Thoracic aorta (tissue), 2 donors: ENCODE measurements around the gene SLC1A1. TPM values are rescaled to one million over a fixed set of nuclear protein-coding genes. Genes with fewer than 3 reads are reported as not detected.

Source experiments
- ATAC-seq: fragments of 150-250 bp; one replicate; pipeline ENCODE4 v1.8.0; 2017; ENCODE audit warnings: low read depth; ENCODE audit not compliant: insufficient number of reproducible peaks, low FRiP score
- DNase-seq: peaks from one replicate; pipeline ENCODE4 v3.0.0-alpha.2; 2020; ENCODE audit warnings: low spot score
- H3K27ac ChIP-seq, 2 donors: fragments of 200-600 bp; sonication (generic); 1 replicate in 1 of 2; 2 replicates in 1 of 2; pipeline ENCODE4 v1.5.1; 2016; ENCODE audit warnings: mild to moderate bottlenecking in 2 of 2, moderate library complexity in 2 of 2
- H3K27me3 ChIP-seq: fragments of 200-600 bp; sonication (generic); replicated peaks from 2 replicates; pipeline ENCODE4 v1.6.0; 2016; ENCODE audit warnings: mild to moderate bottlenecking; ENCODE audit not compliant: insufficient read depth
- H3K36me3 ChIP-seq: fragments of 200-600 bp; sonication (generic); one replicate; pipeline ENCODE4 v1.5.1; 2016
- H3K4me1 ChIP-seq, 2 donors: fragments of 200-600 bp; sonication (generic); 1 replicate in 1 of 2; 2 replicates in 1 of 2; pipeline versions ENCODE4 v1.5.1 to v1.6.0; 2016; ENCODE audit warnings: low read depth in 2 of 2, mild to moderate bottlenecking in 1 of 2; ENCODE audit not compliant: control insufficient read depth in 1 of 2
- H3K4me3 ChIP-seq: fragments of 200-600 bp; sonication (generic); 2 replicates; pipeline ENCODE4 v1.5.1; 2016; ENCODE audit warnings: mild to moderate bottlenecking
- H3K9me3 ChIP-seq: fragments of 200-600 bp; sonication (generic); 2 replicates; pipeline ENCODE4 v1.5.1; 2016
- CTCF ChIP-seq: fragments of 200-600 bp; sonication (generic); IDR thresholded peaks from one replicate; pipeline ENCODE4 v1.5.1; 2019; ENCODE audit warnings: antibody characterized with exemption
- total RNA-seq, 2 donors: library from RNA; depleted of rRNA; stranded (reverse); fragments of >200 nt; gene quantifications; one replicate each; pipeline versions ENCODE4 v1.1.0 to v1.2.3, GENCODE V29; 2016

Gene SLC1A1
- total RNA-seq, 2 donors from 2014 or later, result 3.7 to 7.3 TPM

- Histone ChIP-seq H3K4me1 (no peaks in the 10 kb centered on the region), H3K4me3 (no peak overlapping the region), H3K36me3 (no peaks in the 10 kb centered on the region), H3K9me3 (no peaks in the 10 kb centered on the region), H3K27ac (no peak overlapping the region), H3K27me3 (no peaks in the 10 kb centered on the region)
- no peak for DNase-seq
- no peak for ATAC-seq
- TF ChIP-seq CTCF, result no peak
Observed at GRCh38 chr9:4464911-4465513, 25.3 kb upstream of the SLC1A1 start.

- Histone ChIP-seq H3K4me1 (no peaks in the 10 kb centered on the region), H3K36me3 (no peaks in the 10 kb centered on the region), H3K27ac (no peak overlapping the region), H3K4me3 (no peak overlapping the region), H3K9me3 (no peaks in the 10 kb centered on the region), H3K27me3 (no peaks in the 10 kb centered on the region)
- ATAC-seq (no peak), DNase-seq (no peak)
- TF ChIP-seq CTCF, result no peak
Observed at GRCh38 chr9:4465910-4466309, 24.4 kb upstream of the SLC1A1 start.

DNA sequence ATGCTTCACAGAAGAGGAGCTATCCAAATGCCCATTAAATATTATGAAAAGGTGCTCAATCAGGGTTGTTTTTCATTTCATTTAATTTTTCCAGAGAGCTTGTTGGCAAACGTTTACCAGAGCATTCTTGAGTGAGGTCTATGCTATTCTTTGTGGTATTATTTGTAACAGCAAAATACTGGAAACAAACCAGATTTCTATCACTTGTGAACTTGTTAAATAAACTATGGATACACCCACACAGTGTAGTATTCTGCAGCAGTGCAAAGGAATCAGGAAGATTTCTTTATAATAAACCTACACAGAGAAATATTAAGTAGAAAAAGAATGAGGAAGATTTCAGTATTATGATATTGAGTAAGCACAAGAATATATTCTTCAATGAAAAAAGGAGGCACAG, 15.0 kb upstream of the SLC1A1 start:
- Histone ChIP-seq H3K27me3 (no peaks in the 10 kb centered on the region), H3K36me3 (no peaks in the 10 kb centered on the region), H3K4me3 (no peak overlapping the region), H3K4me1 (no peaks in the 10 kb centered on the region), H3K27ac (no peak overlapping the region), H3K9me3 (no peaks in the 10 kb centered on the region)
- no peak for TF ChIP-seq CTCF
- no peak for DNase-seq
- no peak for ATAC-seq

- no peak for DNase-seq
Observed at GRCh38 chr9:4486176-4486575, 4.1 kb upstream of the SLC1A1 start.

GRCh38 chr9:4489562-4489918, 728 bp upstream of the SLC1A1 start:
- H3K36me3 ChIP-seq, result no peaks in the 10 kb centered on the region
- ATAC-seq (no peak), DNase-seq (no peak)
- H3K9me3 ChIP-seq, result no peaks in the 10 kb centered on the region
- no peak for TF ChIP-seq CTCF
- H3K4me3 ChIP-seq, result peak overlapping the region; percentile 88
- no peaks in the 10 kb centered on the region for H3K27me3 ChIP-seq
- peak overlapping the region; percentile 83 to 85 for H3K27ac ChIP-seq
- peaks cover 8 to 11% of the 10 kb centered on the region in 2 donors for H3K4me1 ChIP-seq

More at GRCh38 chr9:4486176-4486575, 4.1 kb upstream of the SLC1A1 start:
- H3K27ac ChIP-seq, result no peak overlapping the region
- H3K36me3 ChIP-seq, result no peaks in the 10 kb centered on the region
- ATAC-seq, result no peak
- H3K9me3 ChIP-seq, result no peaks in the 10 kb centered on the region
- TF ChIP-seq CTCF, result no peak
- no peaks in the 10 kb centered on the region for H3K27me3 ChIP-seq
- H3K4me1 ChIP-seq, result peaks cover 4 to 5% of the 10 kb centered on the region in 2 donors
- no peak overlapping the region for H3K4me3 ChIP-seq
